ENCODE data around the gene INHBA. TPM values are rescaled to one million over a fixed set of nuclear protein-coding genes. Genes with fewer than 3 reads are reported as not detected.

The INHBA gene
- total and polyA plus RNA-seq, 7 experiments from 2014 or later, result 0.16 to 0.34 (median 0.29) TPM; not detected in 4

GRCh38 chr7:41742401-41743020, 39.6 kb upstream of the INHBA start:
- DNase-seq, result no peak
- ATAC-seq, result no peak
- H3K4me3 Mint-ChIP-seq, result no peak overlapping the region
- no peak overlapping the region for H3K27ac Mint-ChIP-seq
- H3K27me3 Mint-ChIP-seq, result peaks cover 0 to 20% (median 2%) of the 10 kb centered on the region in 5 donors
- H3K4me1 ChIP-seq (ENCODE audit: control insufficient read depth in 2 of 2, insufficient read depth in 2 of 2, low read length in 2 of 2), result no peaks in the 10 kb centered on the region
- peaks cover 0 to 3% (median 0%) of the 10 kb centered on the region in 3 experiments for H3K9me3 ChIP-seq (ENCODE audit: control insufficient read depth in 2 of 3, low read length in 3 of 3)
- H3K9me3 Mint-ChIP-seq, result peaks cover 10 to 25% (median 19%) of the 10 kb centered on the region in 11 donors
- intact Hi-C loops (cut with micrococcal nuclease), result no loop called here
- no peak overlapping the region for H3K4me3 ChIP-seq (ENCODE audit: low read length)
- H3K4me1 Mint-ChIP-seq, result no peaks in the 10 kb centered on the region
- no peaks in the 10 kb centered on the region for H3K36me3 ChIP-seq (ENCODE audit: control insufficient read depth in 2 of 3, insufficient read depth in 3 of 3, low read length in 3 of 3)
- H3K27me3 ChIP-seq (ENCODE audit: control insufficient read depth in 2 of 2, insufficient read depth in 2 of 2, low read length in 2 of 2), result no peaks in the 10 kb centered on the region
- ChIA-PET POLR2A (no interaction called here), CTCF (no interaction called here)
- peaks cover 0 to 17% (median 0%) of the 10 kb centered on the region in 5 donors for H3K36me3 Mint-ChIP-seq
- no peak overlapping the region for H3K27ac ChIP-seq (ENCODE audit: low read depth, low read length)

- H3K27ac Mint-ChIP-seq, result no peak overlapping the region
- DNase-seq (no peak), ATAC-seq (no peak)
- ChIA-PET POLR2A (no interaction called here), CTCF (no interaction called here)
- no peaks in the 10 kb centered on the region for H3K36me3 ChIP-seq (ENCODE audit: control insufficient read depth in 2 of 3, insufficient read depth in 3 of 3, low read length in 3 of 3)
- intact Hi-C loops (cut with micrococcal nuclease), result no loop called here
- no peak overlapping the region for H3K4me3 Mint-ChIP-seq
- peaks cover 0 to 3% (median 0%) of the 10 kb centered on the region in 3 experiments for H3K9me3 ChIP-seq (ENCODE audit: control insufficient read depth in 2 of 3, low read length in 3 of 3)
- H3K27me3 Mint-ChIP-seq, result peaks cover 5 to 27% (median 17%) of the 10 kb centered on the region in 5 donors
- H3K27me3 ChIP-seq (ENCODE audit: control insufficient read depth in 2 of 2, insufficient read depth in 2 of 2, low read length in 2 of 2), result no peaks in the 10 kb centered on the region
- H3K4me1 ChIP-seq (ENCODE audit: control insufficient read depth in 2 of 2, insufficient read depth in 2 of 2, low read length in 2 of 2), result no peaks in the 10 kb centered on the region
- H3K4me3 ChIP-seq (ENCODE audit: low read length), result no peak overlapping the region
- H3K4me1 Mint-ChIP-seq, result peaks cover 0 to 2% (median 0%) of the 10 kb centered on the region in 7 donors
- H3K9me3 Mint-ChIP-seq, result peaks cover 6 to 21% (median 16%) of the 10 kb centered on the region in 11 donors
- H3K36me3 Mint-ChIP-seq, result peaks cover 0 to 13% (median 0%) of the 10 kb centered on the region in 5 donors
- no peak overlapping the region for H3K27ac ChIP-seq (ENCODE audit: low read depth, low read length)
Measured at GRCh38 chr7:41738806-41739205, 35.9 kb upstream of the INHBA start.

GRCh38 chr7:41738336-41738735, 35.4 kb upstream of the INHBA start:
- peaks cover 0 to 5% (median 0%) of the 10 kb centered on the region in 7 donors for H3K4me1 Mint-ChIP-seq
- Histone ChIP-seq H3K9me3 (ENCODE audit: control insufficient read depth in 2 of 3, low read length in 3 of 3) (peaks cover 0 to 3% (median 0%) of the 10 kb centered on the region in 3 experiments), H3K4me3 (ENCODE audit: low read length) (no peak overlapping the region), H3K4me1 (ENCODE audit: control insufficient read depth in 2 of 2, insufficient read depth in 2 of 2, low read length in 2 of 2) (no peaks in the 10 kb centered on the region), H3K27ac (ENCODE audit: low read depth, low read length) (no peak overlapping the region), H3K36me3 (ENCODE audit: control insufficient read depth in 2 of 3, insufficient read depth in 3 of 3, low read length in 3 of 3) (no peaks in the 10 kb centered on the region), H3K27me3 (ENCODE audit: control insufficient read depth in 2 of 2, insufficient read depth in 2 of 2, low read length in 2 of 2) (no peaks in the 10 kb centered on the region)
- intact Hi-C loops (cut with micrococcal nuclease), result no loop called here
- H3K27me3 Mint-ChIP-seq, result peaks cover 6 to 29% (median 16%) of the 10 kb centered on the region in 5 donors
- peaks cover 0 to 10% (median 0%) of the 10 kb centered on the region in 5 donors for H3K36me3 Mint-ChIP-seq
- ChIA-PET POLR2A (no interaction called here), CTCF (no interaction called here)
- no peak overlapping the region for H3K4me3 Mint-ChIP-seq
- DNase-seq (no peak), ATAC-seq (no peak)
- no peak overlapping the region for H3K27ac Mint-ChIP-seq
- H3K9me3 Mint-ChIP-seq, result peaks cover 6 to 19% (median 14%) of the 10 kb centered on the region in 11 donors

- Mint-ChIP-seq H3K27me3 (peaks cover 9 to 34% (median 17%) of the 10 kb centered on the region in 5 donors), H3K4me1 (peaks cover 0 to 15% (median 0%) of the 10 kb centered on the region in 7 donors), H3K36me3 (no peaks in the 10 kb centered on the region), H3K9me3 (peaks cover 0 to 3% (median 0%) of the 10 kb centered on the region in 11 donors), H3K27ac (no peak overlapping the region), H3K4me3 (no peak overlapping the region)
- ATAC-seq (no peak), DNase-seq (no peak)
- H3K27me3 ChIP-seq (ENCODE audit: control insufficient read depth in 2 of 2, insufficient read depth in 2 of 2, low read length in 2 of 2), result no peaks in the 10 kb centered on the region
- intact Hi-C loops (cut with micrococcal nuclease), result no loop called here
- no peaks in the 10 kb centered on the region for H3K4me1 ChIP-seq (ENCODE audit: control insufficient read depth in 2 of 2, insufficient read depth in 2 of 2, low read length in 2 of 2)
- no peak overlapping the region for H3K4me3 ChIP-seq (ENCODE audit: low read length)
- CTCF ChIA-PET, result interaction anchor here (0.6 kb wide), 1 partner anchor 12 kb away, joined by 3 read pairs; no protein-coding TSS in a partner anchor
- no peaks in the 10 kb centered on the region for H3K9me3 ChIP-seq (ENCODE audit: control insufficient read depth in 2 of 3, low read length in 3 of 3)
- no peaks in the 10 kb centered on the region for H3K36me3 ChIP-seq (ENCODE audit: control insufficient read depth in 2 of 3, insufficient read depth in 3 of 3, low read length in 3 of 3)
- H3K27ac ChIP-seq (ENCODE audit: low read depth, low read length), result no peak overlapping the region
- POLR2A ChIA-PET, result no interaction called here
Measured at GRCh38 chr7:41735206-41735605, 32.3 kb upstream of the INHBA start.

- Mint-ChIP-seq H3K27ac (peak overlapping the region in 1 of 9 donors; percentile 44), H3K36me3 (no peaks in the 10 kb centered on the region), H3K4me1 (peaks cover 0 to 15% (median 0%) of the 10 kb centered on the region in 7 donors), H3K27me3 (peaks cover 7 to 34% (median 17%) of the 10 kb centered on the region in 5 donors), H3K9me3 (peaks cover 0 to 4% (median 0%) of the 10 kb centered on the region in 11 donors), H3K4me3 (peak overlapping the region in 1 of 10 donors; percentile 9)
- DNase-seq (no peak), ATAC-seq (peak; percentile 41)
- ChIA-PET CTCF (no interaction called here), POLR2A (no interaction called here)
- H3K27me3 ChIP-seq (ENCODE audit: control insufficient read depth in 2 of 2, insufficient read depth in 2 of 2, low read length in 2 of 2), result no peaks in the 10 kb centered on the region
- H3K36me3 ChIP-seq (ENCODE audit: control insufficient read depth in 2 of 3, insufficient read depth in 3 of 3, low read length in 3 of 3), result no peaks in the 10 kb centered on the region
- no peaks in the 10 kb centered on the region for H3K4me1 ChIP-seq (ENCODE audit: control insufficient read depth in 2 of 2, insufficient read depth in 2 of 2, low read length in 2 of 2)
- no peak overlapping the region for H3K4me3 ChIP-seq (ENCODE audit: low read length)
- intact Hi-C loops (cut with micrococcal nuclease), result no loop called here
- no peak overlapping the region for H3K27ac ChIP-seq (ENCODE audit: low read depth, low read length)
- H3K9me3 ChIP-seq (ENCODE audit: control insufficient read depth in 2 of 3, low read length in 3 of 3), result no peaks in the 10 kb centered on the region
Measured at GRCh38 chr7:41732843-41733306, 30.0 kb upstream of the INHBA start.

- H3K4me3 Mint-ChIP-seq, result no peak overlapping the region
- CTCF ChIA-PET, result interaction anchor here (0.7 kb wide), 1 partner anchor 200 kb away, joined by 4 read pairs; no protein-coding TSS in a partner anchor
- Histone ChIP-seq H3K27ac (ENCODE audit: low read depth, low read length) (no peak overlapping the region), H3K4me1 (ENCODE audit: control insufficient read depth in 2 of 2, insufficient read depth in 2 of 2, low read length in 2 of 2) (no peaks in the 10 kb centered on the region), H3K27me3 (ENCODE audit: control insufficient read depth in 2 of 2, insufficient read depth in 2 of 2, low read length in 2 of 2) (no peaks in the 10 kb centered on the region), H3K4me3 (ENCODE audit: low read length) (no peak overlapping the region), H3K36me3 (ENCODE audit: control insufficient read depth in 2 of 3, insufficient read depth in 3 of 3, low read length in 3 of 3) (no peaks in the 10 kb centered on the region), H3K9me3 (ENCODE audit: control insufficient read depth in 2 of 3, low read length in 3 of 3) (no peaks in the 10 kb centered on the region)
- H3K9me3 Mint-ChIP-seq, result peaks cover 0 to 4% (median 0%) of the 10 kb centered on the region in 11 donors
- ATAC-seq (no peak), DNase-seq (no peak)
- peaks cover 7 to 34% (median 17%) of the 10 kb centered on the region in 5 donors for H3K27me3 Mint-ChIP-seq
- H3K27ac Mint-ChIP-seq, result no peak overlapping the region
- intact Hi-C loops (cut with micrococcal nuclease), result no loop called here
- no peaks in the 10 kb centered on the region for H3K36me3 Mint-ChIP-seq
- POLR2A ChIA-PET, result no interaction called here
- peaks cover 0 to 15% (median 0%) of the 10 kb centered on the region in 7 donors for H3K4me1 Mint-ChIP-seq
Measured at GRCh38 chr7:41732436-41732785, 29.5 kb upstream of the INHBA start.

Data from naive thymus-derived CD4-positive, alpha-beta T cell (primary cell).